Activated CD4-positive, alpha-beta T cell treated with anti-CD3 and anti-CD28 coated beads, Interleukin-2, amount 50 U/mL, for 1 hour (primary cell): ENCODE data around the gene EIF4E1B.

Experiments
- DNase-seq: peaks from one replicate; pipeline ENCODE4 v3.0.0-alpha.2; 2020

The EIF4E1B gene

DNA sequence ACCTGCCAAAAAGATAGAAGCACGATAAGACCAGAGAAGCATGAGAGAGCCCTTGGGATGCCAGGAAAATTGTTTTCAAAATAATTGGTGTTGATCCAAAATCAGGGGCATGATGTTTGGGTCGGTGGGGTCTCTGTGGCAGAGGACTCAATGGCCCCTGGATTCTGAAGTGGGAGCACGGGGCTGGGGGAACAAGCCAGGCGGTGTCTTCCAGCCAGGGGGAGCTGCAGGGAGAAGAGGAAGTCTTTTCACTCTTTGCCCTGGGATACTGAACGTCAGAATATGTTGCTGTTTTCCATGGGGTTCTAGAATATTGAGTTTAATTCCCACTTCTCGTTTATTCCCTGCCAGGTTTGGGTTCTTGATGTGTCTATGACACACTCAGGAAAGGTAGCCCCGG is 37.2 kb downstream of the EIF4E1B start:
- no peak for DNase-seq

DNA sequence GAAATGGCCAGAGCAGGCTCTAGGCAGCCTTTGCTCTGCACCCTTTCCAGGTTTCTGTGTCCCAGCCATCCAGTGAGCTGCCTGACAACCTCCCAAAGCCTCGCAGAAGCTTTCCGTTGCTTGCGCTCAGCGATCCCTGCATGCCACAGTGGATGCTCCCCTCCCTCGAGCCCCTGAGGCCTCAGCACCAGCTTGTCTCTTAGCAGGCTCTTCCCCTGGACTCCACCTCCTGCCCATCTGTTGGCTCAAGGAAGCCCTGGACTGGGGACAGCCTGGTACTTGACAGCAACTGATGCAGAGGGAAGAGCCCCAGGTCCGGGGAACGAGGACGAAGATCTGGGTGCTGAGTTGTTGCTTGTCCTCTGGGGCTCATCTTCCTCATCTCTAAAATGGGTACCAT is 40.0 kb downstream of the EIF4E1B start:
- DNase-seq = no peak

DNA sequence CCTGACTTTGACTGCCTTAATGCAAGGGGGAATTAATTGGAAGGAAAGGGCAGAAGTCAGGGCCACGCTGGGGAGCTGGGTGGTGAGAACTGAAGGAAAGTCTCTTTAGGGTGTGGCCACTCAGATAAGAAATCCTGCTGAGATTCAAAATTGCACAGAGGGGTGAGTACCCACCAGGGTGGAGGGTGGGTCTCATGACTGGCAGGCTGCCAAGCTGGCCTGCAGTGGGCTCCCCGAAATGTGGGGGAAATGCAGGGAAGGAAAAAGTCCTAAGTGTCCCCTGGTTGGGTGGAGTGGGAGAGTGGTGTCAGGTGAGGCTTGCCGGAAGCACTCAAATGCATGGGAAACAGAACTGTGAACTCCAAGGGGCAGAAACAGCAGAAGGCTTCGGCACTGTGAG is 40.9 kb downstream of the EIF4E1B start:
- DNase-seq = no peak

- DNase-seq = no peak
Observed at GRCh38 chr5:176671890-176672747, 41.6 kb downstream of the EIF4E1B start.

DNA sequence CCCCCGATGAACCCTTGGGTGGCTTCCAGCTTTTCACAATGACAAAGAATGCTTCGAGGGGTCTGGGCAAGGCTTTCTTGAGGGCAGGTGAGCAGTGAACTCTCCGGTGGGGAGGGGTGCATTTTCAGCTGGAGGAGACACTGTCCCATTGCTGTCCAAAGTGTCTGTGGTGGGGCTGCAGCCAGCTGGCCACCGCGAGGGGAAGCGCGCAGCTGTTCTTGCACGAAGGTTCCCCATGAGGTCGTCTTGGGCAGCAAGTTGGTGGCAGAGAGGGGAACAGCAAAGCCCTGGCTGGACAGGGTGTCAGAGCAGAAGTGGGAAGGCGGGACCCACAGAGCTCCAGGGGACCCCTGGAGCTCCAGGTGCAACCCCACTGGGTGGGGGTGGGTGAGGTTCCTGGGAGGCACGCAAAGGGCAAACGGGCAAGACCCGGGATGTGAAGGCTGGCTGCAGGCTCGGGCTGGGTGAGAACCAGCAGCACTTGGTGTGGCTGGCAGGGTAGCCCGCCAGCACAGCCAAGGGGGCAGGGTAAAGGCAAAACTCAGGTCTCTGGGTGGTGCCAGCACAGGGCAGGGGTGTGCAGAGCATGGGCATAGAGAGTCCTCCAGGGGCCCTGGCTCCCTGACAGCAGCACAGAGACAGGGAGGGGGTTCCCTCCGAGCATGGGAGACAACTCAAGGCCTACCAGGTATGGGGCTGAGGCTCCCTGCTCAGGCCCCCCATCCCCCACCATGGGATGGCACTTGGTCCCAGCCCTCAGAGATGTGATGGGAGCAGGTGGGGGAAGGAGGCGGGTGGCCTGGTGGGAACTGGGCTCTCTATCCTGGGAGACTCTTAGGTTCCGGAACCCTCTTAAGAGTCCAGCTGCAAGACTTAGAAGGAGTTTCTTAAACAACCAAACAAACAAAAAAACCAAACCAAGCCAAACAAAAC is 43.4 kb downstream of the EIF4E1B start:
- DNase-seq = no peak

- no peak for DNase-seq
Observed at GRCh38 chr5:176674799-176675198, 44.3 kb downstream of the EIF4E1B start.

DNA sequence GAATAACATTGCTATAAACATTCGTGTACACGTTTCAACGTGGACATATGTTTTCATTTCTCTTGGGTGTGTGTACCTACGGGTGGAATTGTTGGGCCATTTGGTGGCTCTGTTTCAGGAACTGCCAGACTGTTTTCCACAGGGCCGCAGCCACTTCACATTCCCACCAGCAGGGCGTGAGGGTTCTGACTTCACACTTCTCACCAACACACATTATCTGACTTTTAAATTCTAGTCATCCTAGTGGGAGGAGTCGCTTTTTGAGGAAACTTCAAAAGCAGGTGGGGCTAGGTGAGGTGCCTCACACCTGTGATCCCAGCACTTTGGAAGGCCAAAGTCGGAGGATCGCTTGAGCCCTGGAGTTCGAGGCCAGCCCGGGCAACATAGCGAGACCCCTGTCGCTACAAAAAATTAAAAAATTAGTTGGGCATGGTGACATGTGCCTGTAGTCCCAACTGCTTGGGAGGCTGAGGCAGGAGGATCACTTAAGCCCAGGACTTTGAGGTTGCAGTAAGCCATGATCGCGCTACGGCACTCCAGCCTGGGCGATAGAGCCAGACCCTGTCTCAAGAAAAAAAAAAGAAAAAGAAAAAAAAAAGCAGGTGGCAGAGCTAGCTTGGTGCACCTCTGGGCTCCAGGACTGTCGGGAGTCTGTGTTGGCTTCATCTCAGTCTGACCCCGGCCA is 45.3 kb downstream of the EIF4E1B start:
- DNase-seq = no peak

- DNase-seq = no peak
Observed at GRCh38 chr5:176676361-176676824, 45.9 kb downstream of the EIF4E1B start.

DNA sequence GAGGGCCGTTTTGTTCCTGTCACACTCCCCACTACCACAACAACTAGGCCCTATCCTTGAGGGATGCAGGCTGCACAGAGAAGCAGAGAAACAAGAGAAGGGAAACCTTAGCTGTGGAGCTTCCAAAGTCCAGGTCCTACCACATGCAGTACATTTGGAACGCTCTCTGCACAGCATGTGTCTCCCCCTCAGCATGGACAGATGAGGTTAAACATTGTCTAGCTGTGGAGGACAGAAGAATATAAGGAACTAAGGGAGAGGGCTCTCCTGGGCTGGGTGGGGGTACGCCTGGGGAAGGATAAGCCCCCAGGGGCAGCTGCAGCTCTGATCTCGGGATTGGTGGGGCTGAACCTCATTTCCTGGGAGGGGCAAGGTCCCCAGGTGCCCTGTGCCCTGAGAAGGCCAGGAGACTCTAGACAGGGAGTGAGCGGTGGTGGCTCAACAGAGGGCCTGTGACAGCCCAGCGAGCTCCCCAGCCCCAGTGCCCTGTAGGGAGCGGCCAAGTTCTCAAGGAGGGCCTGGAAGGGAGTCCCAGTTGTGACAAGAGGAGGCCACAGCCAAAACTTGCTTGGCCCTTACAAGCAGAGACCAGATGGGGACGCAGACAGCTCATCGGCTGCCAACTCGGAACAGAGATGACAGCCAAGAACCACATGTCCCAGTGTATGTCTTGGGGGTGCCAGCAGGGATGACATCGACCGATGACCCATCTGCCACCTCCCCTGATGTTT is 46.9 kb downstream of the EIF4E1B start:
- no peak for DNase-seq

- no peak for DNase-seq
Observed at GRCh38 chr5:176678584-176678983, 48.1 kb downstream of the EIF4E1B start.

DNA sequence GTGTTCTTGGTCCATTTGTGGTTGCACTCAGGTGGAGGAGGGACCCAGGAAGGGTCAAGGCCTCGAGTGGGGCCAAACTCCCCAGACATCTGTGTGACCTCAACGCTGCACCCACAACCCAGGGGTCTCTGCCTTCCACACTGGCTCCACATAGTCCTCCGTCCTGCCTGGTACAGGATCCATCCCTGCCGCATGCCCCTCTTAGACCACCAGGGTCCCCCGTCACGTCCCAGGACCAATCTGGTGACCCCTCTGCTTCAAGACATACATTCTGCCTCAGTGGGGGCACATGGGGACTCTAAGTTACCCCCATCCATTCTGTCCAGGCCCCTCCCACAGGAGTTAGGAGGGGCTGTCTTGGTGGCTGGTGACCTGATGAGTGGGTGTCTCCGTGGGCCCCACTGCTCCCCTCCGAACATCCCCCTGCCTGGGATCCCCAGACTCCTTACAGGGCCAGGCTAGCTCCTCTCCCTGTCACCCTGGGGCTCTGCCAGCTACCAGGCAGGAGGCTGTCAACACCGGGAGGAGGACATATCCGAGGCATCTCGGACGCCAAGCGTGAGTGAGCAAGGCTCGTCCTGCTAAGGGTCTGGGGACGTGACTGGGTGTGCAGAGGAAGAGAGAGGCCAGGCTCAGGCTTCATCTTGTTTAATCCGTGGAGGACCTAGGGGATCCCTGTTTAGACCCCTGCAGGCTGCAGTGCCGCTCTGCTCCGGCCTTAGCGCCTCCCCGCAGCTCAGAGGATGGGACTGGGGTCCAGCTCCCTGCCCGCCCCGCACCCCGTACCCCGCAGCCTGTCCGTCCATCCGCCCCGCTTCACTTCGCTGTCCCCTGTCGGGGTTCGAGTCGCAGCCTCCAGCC is 49.1 kb downstream of the EIF4E1B start:
- no peak for DNase-seq

DNA sequence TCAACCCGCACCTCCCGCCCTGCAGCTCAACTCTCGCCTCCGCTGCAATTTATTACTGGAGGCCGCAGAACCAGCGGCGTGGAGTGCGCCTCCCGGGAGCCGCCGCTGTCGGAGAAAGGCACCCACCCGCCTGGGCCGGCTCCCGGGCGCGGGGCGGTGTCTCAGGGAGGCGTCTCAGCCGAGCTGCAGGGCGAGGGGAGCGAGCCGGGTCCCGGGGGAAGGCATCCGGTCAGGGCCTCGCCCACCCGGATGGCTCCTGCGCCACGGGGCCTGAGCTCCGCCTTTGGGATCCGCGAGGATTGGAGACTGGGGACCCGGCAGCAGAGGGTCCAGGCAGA is 49.7 kb downstream of the EIF4E1B start:
- no peak for DNase-seq

- no peak for DNase-seq
Observed at GRCh38 chr5:176682016-176682531, 51.6 kb downstream of the EIF4E1B start.

- DNase-seq = no peak
Observed at GRCh38 chr5:176685010-176685409, 54.5 kb downstream of the EIF4E1B start.

DNA sequence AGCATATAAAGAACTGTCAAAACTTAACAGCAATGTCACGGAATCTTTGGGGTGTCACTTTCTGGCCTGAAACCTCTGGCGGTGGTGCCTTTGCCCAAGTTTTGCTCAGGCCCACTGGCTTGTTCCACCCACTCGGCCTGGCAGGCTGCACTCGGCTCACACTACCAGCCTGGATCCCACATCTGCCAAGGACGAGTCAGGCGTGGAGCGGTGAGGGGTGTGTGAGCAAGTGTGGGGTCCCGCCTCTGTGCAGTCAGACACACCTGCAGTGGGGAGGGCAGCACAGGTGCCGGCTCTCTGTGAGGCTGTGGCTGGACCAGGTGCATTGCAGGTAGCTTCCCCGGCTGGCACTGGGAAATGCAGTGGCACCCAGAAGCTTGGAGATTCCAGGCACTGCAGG is 56.8 kb downstream of the EIF4E1B start:
- DNase-seq = no peak

GRCh38 chr5:176687881-176688280 is 57.4 kb downstream of the EIF4E1B start:
- DNase-seq = no peak

DNA sequence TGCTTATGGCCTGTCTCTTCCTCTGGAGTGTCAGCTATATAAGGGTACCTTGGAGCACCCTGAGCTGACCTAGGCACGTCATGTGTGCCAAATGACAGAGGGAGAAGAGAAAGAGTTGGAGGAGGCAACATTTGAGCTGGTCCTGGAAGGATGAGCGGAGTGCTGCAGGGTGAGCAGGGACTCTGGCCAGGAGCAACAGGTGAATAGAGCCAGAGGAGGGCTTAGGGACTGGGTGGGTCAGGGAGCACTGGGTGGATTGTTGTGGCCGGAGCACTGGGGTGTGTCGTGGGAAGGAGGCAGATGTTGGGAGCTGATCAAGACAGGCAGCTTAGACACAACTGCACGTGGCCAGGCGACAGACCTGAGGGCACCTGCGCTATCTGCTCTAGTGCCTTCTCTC is 60.4 kb downstream of the EIF4E1B start:
- DNase-seq = no peak

DNA sequence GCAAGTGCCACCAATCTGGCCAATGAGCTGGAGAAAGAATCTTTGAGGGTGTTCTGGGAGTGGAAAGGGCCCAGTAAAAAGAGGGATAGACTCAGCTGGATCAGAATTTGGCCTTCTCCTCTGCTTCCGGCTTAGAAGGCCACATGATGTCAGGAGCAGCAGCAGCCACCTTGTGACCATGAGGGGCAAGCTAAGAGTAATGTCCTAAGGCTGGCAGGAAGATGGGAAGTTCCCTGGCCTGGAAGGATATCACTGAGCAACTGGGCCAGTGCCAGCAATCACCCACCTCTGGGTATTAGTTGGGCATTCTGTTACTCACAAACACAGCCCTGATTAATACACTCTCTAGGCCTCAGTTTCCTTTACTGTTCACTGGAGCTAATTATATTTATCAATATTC is 61.0 kb downstream of the EIF4E1B start:
- no peak for DNase-seq

GRCh38 chr5:176692326-176692725 is 61.9 kb downstream of the EIF4E1B start:
- no peak for DNase-seq

DNA sequence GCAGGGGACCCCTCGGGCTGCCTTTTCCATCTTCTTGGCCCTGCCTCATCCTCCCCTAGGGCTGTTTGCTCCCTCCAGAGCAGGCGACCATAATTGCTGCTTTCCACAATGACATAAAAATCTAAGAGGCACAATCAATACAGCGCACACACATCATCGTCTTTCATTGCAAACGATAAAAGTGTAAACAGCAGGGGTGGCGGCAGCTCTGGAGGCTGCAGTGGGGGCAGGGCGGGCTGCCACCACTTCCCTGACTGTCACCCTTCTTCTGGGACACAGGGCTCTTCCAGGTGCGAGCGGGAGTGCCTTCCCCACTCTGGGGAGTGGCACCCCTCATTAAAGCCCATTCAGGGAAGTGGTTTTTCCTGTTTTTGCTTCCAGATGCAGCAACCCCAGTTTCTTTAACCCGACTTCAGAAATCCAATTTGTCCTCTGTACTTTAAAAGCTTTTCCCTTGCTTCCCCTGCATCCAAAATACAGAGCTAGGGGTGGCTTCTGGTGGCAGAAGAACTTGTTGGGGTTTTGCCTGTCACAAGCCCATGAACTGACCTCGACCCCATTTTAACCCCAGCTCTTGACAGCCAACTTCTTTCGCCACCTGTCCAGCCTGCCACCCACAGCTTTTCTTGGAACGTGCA is 62.5 kb downstream of the EIF4E1B start:
- no peak for DNase-seq

DNA sequence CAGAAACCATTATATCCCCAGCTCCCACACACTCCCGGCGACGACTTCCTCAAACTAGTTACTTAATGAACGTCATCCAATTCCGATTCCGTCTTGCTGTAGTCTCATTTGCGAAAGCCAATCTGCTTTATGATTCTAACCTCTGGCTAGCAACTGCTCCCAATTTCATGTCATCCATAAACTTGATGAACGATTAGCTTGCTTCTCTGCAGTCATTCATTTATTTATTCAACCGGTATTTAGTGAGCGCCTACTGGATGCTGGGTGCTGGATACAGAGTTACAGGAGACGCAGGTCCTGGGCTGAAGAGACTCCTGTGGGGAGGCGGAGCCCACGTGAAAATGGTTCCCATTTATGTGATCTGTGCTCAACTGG is 63.0 kb downstream of the EIF4E1B start:
- no peak for DNase-seq
